Measurements from ENCODE around the gene ADGRV1. TPM values are rescaled to one million over a fixed set of nuclear protein-coding genes. Genes with fewer than 3 reads are reported as not detected.

Gene ADGRV1
- total RNA-seq, 1 donor from 2014 or later = 10.0 TPM

- H2AFZ ChIP-seq (ENCODE audit: low read depth, low read length) = no peak overlapping the region
Observed at GRCh38 chr5:90807496-90807895, 248.9 kb downstream of the ADGRV1 start.

GRCh38 chr5:90809311-90810056 lies 250.9 kb downstream of the ADGRV1 start:
- Mint-ChIP-seq H3K9me3 (ENCODE audit: unreplicated experiment) (no peaks in the 10 kb centered on the region), H3K4me3 (ENCODE audit: unreplicated experiment) (no peak overlapping the region), H3K27me3 (ENCODE audit: low read depth, unreplicated experiment) (no peaks in the 10 kb centered on the region), H3K27ac (ENCODE audit: unreplicated experiment) (no peak overlapping the region), H3K4me1 (ENCODE audit: low read depth, unreplicated experiment) (no peaks in the 10 kb centered on the region), H3K36me3 (ENCODE audit: low read depth, unreplicated experiment) (no peaks in the 10 kb centered on the region)
- no peaks in the 10 kb centered on the region for H4K20me1 ChIP-seq (ENCODE audit: insufficient read depth, low read length)
- H2AFZ ChIP-seq (ENCODE audit: low read depth, low read length) = no peak overlapping the region
- H3K79me2 ChIP-seq (ENCODE audit: insufficient read depth, low read length) = no peaks in the 10 kb centered on the region
- no peak for DNase-seq (ENCODE audit: low read depth)
- TF ChIP-seq EZH2 (IDR thresholded peaks at IDR 0.05; ENCODE audit: insufficient read depth, low read length) = no peak
- no peak for TF ChIP-seq CTCF (IDR thresholded peaks at IDR 0.05; ENCODE audit: insufficient read depth, low read depth, low read length)
- no peaks in the 10 kb centered on the region for H3K9me3 ChIP-seq (ENCODE audit: insufficient read depth, low read depth, low read length)
- no peak for FAIRE-seq
- H3K36me3 ChIP-seq (ENCODE audit: insufficient read depth, low read length) = no peaks in the 10 kb centered on the region
- no peak overlapping the region for H3K27ac ChIP-seq (ENCODE audit: low read depth, low read length)
- H3K9ac ChIP-seq (ENCODE audit: low read length) = no peak overlapping the region
- no peaks in the 10 kb centered on the region for H3K27me3 ChIP-seq (ENCODE audit: insufficient read depth, low read length)
- H3K4me1 ChIP-seq (ENCODE audit: insufficient read depth, low read length) = no peaks in the 10 kb centered on the region
- H3K4me2 ChIP-seq (ENCODE audit: low read length) = no peak overlapping the region
- no peak overlapping the region for H3K4me3 ChIP-seq (ENCODE audit: insufficient read depth, low read depth, low read length)

More at GRCh38 chr5:90807496-90807895, 248.9 kb downstream of the ADGRV1 start:
- no peaks in the 10 kb centered on the region for H3K27me3 Mint-ChIP-seq (ENCODE audit: low read depth, unreplicated experiment)
- Histone ChIP-seq H3K4me1 (ENCODE audit: insufficient read depth, low read length) (no peaks in the 10 kb centered on the region), H3K4me2 (ENCODE audit: low read length) (no peak overlapping the region), H3K9ac (ENCODE audit: low read length) (no peak overlapping the region), H3K4me3 (ENCODE audit: insufficient read depth, low read depth, low read length) (no peak overlapping the region), H3K9me3 (ENCODE audit: insufficient read depth, low read depth, low read length) (no peaks in the 10 kb centered on the region), H4K20me1 (ENCODE audit: insufficient read depth, low read length) (no peaks in the 10 kb centered on the region), H3K79me2 (ENCODE audit: insufficient read depth, low read length) (no peaks in the 10 kb centered on the region), H3K27ac (ENCODE audit: low read depth, low read length) (no peak overlapping the region), H3K36me3 (ENCODE audit: insufficient read depth, low read length) (no peaks in the 10 kb centered on the region), H3K27me3 (ENCODE audit: insufficient read depth, low read length) (no peaks in the 10 kb centered on the region)
- no peak overlapping the region for H3K4me3 Mint-ChIP-seq (ENCODE audit: unreplicated experiment)
- FAIRE-seq (no peak), DNase-seq (ENCODE audit: low read depth) (no peak)
- no peak overlapping the region for H3K27ac Mint-ChIP-seq (ENCODE audit: unreplicated experiment)
- no peaks in the 10 kb centered on the region for H3K36me3 Mint-ChIP-seq (ENCODE audit: low read depth, unreplicated experiment)
- no peak for TF ChIP-seq EZH2 (IDR thresholded peaks at IDR 0.05; ENCODE audit: insufficient read depth, low read length)
- TF ChIP-seq CTCF (IDR thresholded peaks at IDR 0.05; ENCODE audit: insufficient read depth, low read depth, low read length) = no peak
- H3K4me1 Mint-ChIP-seq (ENCODE audit: low read depth, unreplicated experiment) = peaks cover 2% of the 10 kb centered on the region
- no peaks in the 10 kb centered on the region for H3K9me3 Mint-ChIP-seq (ENCODE audit: unreplicated experiment)

GRCh38 chr5:90810211-90810610 lies 251.6 kb downstream of the ADGRV1 start:
- TF ChIP-seq CTCF (IDR thresholded peaks at IDR 0.05; ENCODE audit: insufficient read depth, low read depth, low read length) (no peak), EZH2 (IDR thresholded peaks at IDR 0.05; ENCODE audit: insufficient read depth, low read length) (no peak)
- H3K27ac Mint-ChIP-seq (ENCODE audit: unreplicated experiment) = no peak overlapping the region
- H3K9ac ChIP-seq (ENCODE audit: low read length) = no peak overlapping the region
- H3K27me3 Mint-ChIP-seq (ENCODE audit: low read depth, unreplicated experiment) = no peaks in the 10 kb centered on the region
- no peaks in the 10 kb centered on the region for H3K4me1 Mint-ChIP-seq (ENCODE audit: low read depth, unreplicated experiment)
- H3K4me1 ChIP-seq (ENCODE audit: insufficient read depth, low read length) = no peaks in the 10 kb centered on the region
- H3K27ac ChIP-seq (ENCODE audit: low read depth, low read length) = no peak overlapping the region
- H2AFZ ChIP-seq (ENCODE audit: low read depth, low read length) = no peak overlapping the region
- H3K4me3 ChIP-seq (ENCODE audit: insufficient read depth, low read depth, low read length) = no peak overlapping the region
- no peaks in the 10 kb centered on the region for H3K9me3 ChIP-seq (ENCODE audit: insufficient read depth, low read depth, low read length)
- no peaks in the 10 kb centered on the region for H3K9me3 Mint-ChIP-seq (ENCODE audit: unreplicated experiment)
- no peaks in the 10 kb centered on the region for H3K36me3 Mint-ChIP-seq (ENCODE audit: low read depth, unreplicated experiment)
- DNase-seq (ENCODE audit: low read depth) (no peak), FAIRE-seq (no peak)
- no peaks in the 10 kb centered on the region for H3K27me3 ChIP-seq (ENCODE audit: insufficient read depth, low read length)
- no peaks in the 10 kb centered on the region for H4K20me1 ChIP-seq (ENCODE audit: insufficient read depth, low read length)
- no peak overlapping the region for H3K4me2 ChIP-seq (ENCODE audit: low read length)
- no peaks in the 10 kb centered on the region for H3K36me3 ChIP-seq (ENCODE audit: insufficient read depth, low read length)
- H3K4me3 Mint-ChIP-seq (ENCODE audit: unreplicated experiment) = no peak overlapping the region
- H3K79me2 ChIP-seq (ENCODE audit: insufficient read depth, low read length) = no peaks in the 10 kb centered on the region
